HepG2 (cell line): ENCODE results near the gene KRI1. TPM values are rescaled to one million over a fixed set of nuclear protein-coding genes. Genes with fewer than 3 reads are reported as not detected.
A peak's percentile ranks its signal among the peaks of the same experiment; 100 is the strongest.

Experiments used
- BRD4 ChIP-seq: sonication (generic); formaldehyde crosslinking; IDR thresholded peaks from 2 replicates; pipeline ENCODE4 v1.4.0; 2020; ENCODE audit warnings: missing genetic modification reagents
- GTF3A ChIP-seq: sonication (generic); formaldehyde crosslinking; conservative IDR thresholded peaks from 2 replicates; pipeline ENCODE4 v1.4.0; 2020; ENCODE audit warnings: mild to moderate bottlenecking, missing genetic modification reagents
- HNF1A ChIP-seq, 2 experiments: sonication (generic) in 1 of 2; formaldehyde crosslinking in 1 of 2; IDR thresholded peaks; 2 replicates each; pipeline versions ENCODE4 v1.4.0 to v1.6.1; 2016 to 2020; ENCODE audit warnings: borderline replicate concordance in 1 of 2, low read depth in 1 of 2, mild to moderate bottlenecking in 1 of 2, missing genetic modification reagents in 1 of 2
- IRX3 ChIP-seq: sonication (generic); formaldehyde crosslinking; IDR thresholded peaks from 2 replicates; pipeline ENCODE4 v1.8.1; 2023; ENCODE audit warnings: mild to moderate bottlenecking, low read depth, missing genetic modification reagents, borderline replicate concordance
- KDM4B ChIP-seq: sonication (generic); formaldehyde crosslinking; IDR thresholded peaks from 2 replicates; pipeline ENCODE4 v1.4.0; 2020; ENCODE audit warnings: missing genetic modification reagents
- MAFG ChIP-seq: sonication (generic); formaldehyde crosslinking; IDR thresholded peaks from 2 replicates; pipeline ENCODE4 v1.5.1; 2020; ENCODE audit warnings: mild to moderate bottlenecking, missing genetic modification reagents
- MNT ChIP-seq: fragments of 450-650 bp; IDR thresholded peaks from 2 replicates; pipeline ENCODE4 v1.6.1; 2016
- NCOA5 ChIP-seq: sonication (generic); formaldehyde crosslinking; IDR thresholded peaks from 2 replicates; pipeline ENCODE4 v1.4.0; 2020; ENCODE audit warnings: missing genetic modification reagents
- NFKB2 ChIP-seq: sonication (generic); formaldehyde crosslinking; IDR thresholded peaks from 2 replicates; pipeline ENCODE4 v1.4.0; 2020; ENCODE audit warnings: missing genetic modification reagents, borderline replicate concordance
- SKIL ChIP-seq: sonication (generic); formaldehyde crosslinking; IDR thresholded peaks from 2 replicates; pipeline ENCODE4 v1.8.0; 2022; ENCODE audit warnings: missing genetic modification reagents, mild to moderate bottlenecking, moderate library complexity, borderline replicate concordance
- TERF1 ChIP-seq: sonication (generic); formaldehyde crosslinking; IDR thresholded peaks from 2 replicates; pipeline ENCODE4 v1.8.0; 2022; ENCODE audit warnings: mild to moderate bottlenecking, missing genetic modification reagents, moderate library complexity
- TRIM22 ChIP-seq: fragments of 450-650 bp; IDR thresholded peaks from 2 replicates; pipeline ENCODE4 v1.6.1; 2017
- XRCC5 ChIP-seq: fragments of 200-400 bp; formaldehyde crosslinking; optimal IDR thresholded peaks from 2 replicates; pipeline ENCODE3; 2017; ENCODE audit warnings: mild to moderate bottlenecking, low read length
- ZFP1 ChIP-seq: IDR thresholded peaks from 2 replicates; pipeline ENCODE4 v1.6.1; 2016
- ZNF629 ChIP-seq: sonication (generic); formaldehyde crosslinking; conservative IDR thresholded peaks from 2 replicates; pipeline ENCODE4 v1.5.0; 2020; ENCODE audit warnings: missing genetic modification reagents
- ZNF704 ChIP-seq: sonication (generic); formaldehyde crosslinking; IDR thresholded peaks from 2 replicates; pipeline ENCODE4 v1.8.1; 2023; ENCODE audit warnings: mild to moderate bottlenecking, inconsistent platforms, moderate library complexity, missing genetic modification reagents, borderline replicate concordance
- ZNF766 ChIP-seq: sonication (generic); formaldehyde crosslinking; IDR thresholded peaks from 2 replicates; pipeline ENCODE4 v1.5.0; 2020; ENCODE audit warnings: missing genetic modification reagents, borderline replicate concordance
- polyA plus RNA-seq, 8 experiments: library from polyadenylated mRNA; depleted of rRNA in 3 of 8; stranded (reverse) in 7 of 8; unstranded in 1 of 8; fragments of >200 nt; fragmentation: Illumina TruSeq in 4 of 8; extraction: Trizol in 4 of 8; gene quantifications; 2 replicates each; pipeline versions ENCODE4 v1.2.1 to v1.2.3, GENCODE V29; 2011 to 2016; ENCODE audit warnings: low read depth in 4 of 8, missing spikeins in 1 of 8, mixed read lengths in 1 of 8; ENCODE audit not compliant: insufficient read depth in 1 of 8
- total RNA-seq, 5 experiments: library from RNA; depleted of rRNA; stranded (reverse); fragments of >200 nt; fragmentation: Illumina TruSeq; extraction: Trizol; gene quantifications; 2 replicates each; pipeline ENCODE4 v1.2.3, GENCODE V29; 2016; ENCODE audit warnings: low read depth in 1 of 5

Gene KRI1
- total and polyA plus RNA-seq, 2 of the 13 experiments (the other 11 are each of a cell fraction or from before 2014, with no cell fraction given) = 9.1 to 11.7 TPM

- TF ChIP-seq TRIM22 (no peak), MAFG (no peak), XRCC5 (no peak), ZFP1 (no peak), ZNF704 (CRISPR knock-in tag) (no peak), NFKB2 (0 out of 2 replicates have a peak, but pooled peaks have one; percentile 30), IRX3 (no peak), SKIL (CRISPR knock-in tag) (no peak), GTF3A (CRISPR knock-in tag) (no peak), TERF1 (CRISPR knock-in tag) (no peak), MNT (no peak), KDM4B (CRISPR knock-in tag) (no peak), ZNF629 (CRISPR knock-in tag) (peak; percentile 95), BRD4 (CRISPR knock-in tag) (no peak), NCOA5 (CRISPR knock-in tag) (no peak), ZNF766 (CRISPR knock-in tag) (no peak), HNF1A (IDR thresholded peaks at IDR 0.05; ENCODE audit: low read depth) (no peak), HNF1A (CRISPR knock-in tag; IDR thresholded peaks at IDR 0.05; ENCODE audit: borderline replicate concordance) (no peak)
Observed at GRCh38 chr19:10575011-10575716, 9.4 kb upstream of the KRI1 start (continued).
